ENCODE results near the gene PRDM16. TPM values are rescaled to one million over a fixed set of nuclear protein-coding genes. Genes with fewer than 3 reads are reported as not detected.

PRDM16 gene
- total RNA-seq, 2 donors from 2014 or later = 0.79 to 6.1 TPM

DNA sequence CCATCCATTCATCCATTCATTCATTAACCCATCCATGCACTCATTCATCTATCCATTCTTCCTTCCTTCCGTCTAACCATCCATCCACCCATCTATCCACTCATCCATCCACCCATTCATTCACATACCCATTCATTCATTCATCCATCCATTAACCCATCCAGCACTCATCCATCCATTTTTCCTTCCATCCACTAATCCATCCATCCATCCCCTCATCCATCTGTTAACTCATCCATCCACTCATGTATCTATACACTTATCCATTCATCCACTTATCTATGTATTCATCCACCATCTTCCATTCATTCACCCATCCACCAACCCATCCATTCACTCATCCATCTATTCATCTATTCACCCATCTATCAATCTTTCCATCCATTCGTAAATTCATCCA is 107.8 kb downstream of the PRDM16 start:
- intact Hi-C loops (cut with DNase I) = no loop called here
- no peaks in the 10 kb centered on the region for H3K27me3 ChIP-seq
- no peaks in the 10 kb centered on the region for H3K4me1 ChIP-seq
- H3K9me3 ChIP-seq = no peaks in the 10 kb centered on the region
- DNase-seq = no peak
- H3K27ac ChIP-seq = no peak overlapping the region
- no peak overlapping the region for H3K4me3 ChIP-seq
- no peak overlapping the region for H3K9ac ChIP-seq (ENCODE audit: low read depth in 2 of 2, low read length in 2 of 2)
- TF ChIP-seq, protein P1, sequence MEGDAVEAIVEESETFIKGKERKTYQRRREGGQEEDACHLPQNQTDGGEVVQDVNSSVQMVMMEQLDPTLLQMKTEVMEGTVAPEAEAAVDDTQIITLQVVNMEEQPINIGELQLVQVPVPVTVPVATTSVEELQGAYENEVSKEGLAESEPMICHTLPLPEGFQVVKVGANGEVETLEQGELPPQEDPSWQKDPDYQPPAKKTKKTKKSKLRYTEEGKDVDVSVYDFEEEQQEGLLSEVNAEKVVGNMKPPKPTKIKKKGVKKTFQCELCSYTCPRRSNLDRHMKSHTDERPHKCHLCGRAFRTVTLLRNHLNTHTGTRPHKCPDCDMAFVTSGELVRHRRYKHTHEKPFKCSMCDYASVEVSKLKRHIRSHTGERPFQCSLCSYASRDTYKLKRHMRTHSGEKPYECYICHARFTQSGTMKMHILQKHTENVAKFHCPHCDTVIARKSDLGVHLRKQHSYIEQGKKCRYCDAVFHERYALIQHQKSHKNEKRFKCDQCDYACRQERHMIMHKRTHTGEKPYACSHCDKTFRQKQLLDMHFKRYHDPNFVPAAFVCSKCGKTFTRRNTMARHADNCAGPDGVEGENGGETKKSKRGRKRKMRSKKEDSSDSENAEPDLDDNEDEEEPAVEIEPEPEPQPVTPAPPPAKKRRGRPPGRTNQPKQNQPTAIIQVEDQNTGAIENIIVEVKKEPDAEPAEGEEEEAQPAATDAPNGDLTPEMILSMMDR (IDR thresholded peaks at IDR 0.05) = no peak
- H3K36me3 ChIP-seq = no peaks in the 10 kb centered on the region

DNA sequence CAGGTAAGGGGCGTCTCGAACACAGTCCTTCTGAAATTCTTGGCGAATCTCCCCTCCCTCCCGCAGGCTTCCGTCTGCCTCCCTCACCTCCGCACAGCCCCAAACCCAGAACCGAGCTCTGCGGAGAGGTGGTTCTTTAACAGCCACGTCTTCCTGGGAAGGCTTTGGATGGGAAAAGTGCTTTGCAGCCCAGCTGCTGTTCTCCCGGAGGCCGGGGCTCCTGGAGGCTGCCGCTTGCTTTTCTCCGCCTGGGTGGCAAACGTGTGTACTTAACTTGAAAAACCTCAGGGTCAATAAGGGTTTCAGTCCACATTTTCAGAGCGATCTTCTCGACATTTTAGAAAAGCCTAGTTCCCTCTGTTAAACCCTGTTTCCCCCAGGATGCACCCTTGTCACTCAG is 109.3 kb downstream of the PRDM16 start:
- no peaks in the 10 kb centered on the region for H3K9me3 ChIP-seq
- no peak overlapping the region for H3K4me3 ChIP-seq
- no peak overlapping the region for H3K9ac ChIP-seq (ENCODE audit: low read depth in 2 of 2, low read length in 2 of 2)
- no peaks in the 10 kb centered on the region for H3K27me3 ChIP-seq
- H3K4me1 ChIP-seq = no peaks in the 10 kb centered on the region
- no peak overlapping the region for H3K27ac ChIP-seq
- no peaks in the 10 kb centered on the region for H3K36me3 ChIP-seq
- intact Hi-C loops (cut with DNase I) = no loop called here
- TF ChIP-seq, protein P1 (IDR thresholded peaks at IDR 0.05) = no peak
- no peak for DNase-seq

DNA sequence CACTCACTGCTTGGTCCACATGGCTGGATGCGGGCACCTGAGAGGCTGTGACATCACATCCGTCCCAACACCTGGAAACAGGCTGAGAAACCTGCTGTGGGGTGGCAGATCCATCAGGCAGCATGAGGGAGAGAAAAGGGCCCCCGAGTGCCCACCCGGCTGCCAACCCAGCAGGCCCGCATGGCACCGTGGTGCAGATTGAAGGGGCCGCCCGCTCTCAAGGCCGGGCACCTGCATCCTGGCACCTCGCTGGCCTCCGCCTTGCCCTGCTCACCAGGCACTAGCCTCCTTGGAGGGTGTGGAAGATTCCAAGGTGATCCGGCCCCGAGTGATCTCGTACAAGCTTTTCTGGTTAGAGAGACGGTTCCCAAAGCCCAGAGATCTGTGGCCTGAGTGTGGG is 110.5 kb downstream of the PRDM16 start:
- Histone ChIP-seq H3K9me3 (no peaks in the 10 kb centered on the region), H3K27me3 (no peaks in the 10 kb centered on the region), H3K27ac (no peak overlapping the region), H3K36me3 (no peaks in the 10 kb centered on the region), H3K4me1 (no peaks in the 10 kb centered on the region), H3K4me3 (no peak overlapping the region), H3K9ac (ENCODE audit: low read depth in 2 of 2, low read length in 2 of 2) (no peak overlapping the region)
- no peak for DNase-seq
- TF ChIP-seq, protein P1 (IDR thresholded peaks at IDR 0.05) = no peak
- intact Hi-C loops (cut with DNase I) = no loop called here

DNA sequence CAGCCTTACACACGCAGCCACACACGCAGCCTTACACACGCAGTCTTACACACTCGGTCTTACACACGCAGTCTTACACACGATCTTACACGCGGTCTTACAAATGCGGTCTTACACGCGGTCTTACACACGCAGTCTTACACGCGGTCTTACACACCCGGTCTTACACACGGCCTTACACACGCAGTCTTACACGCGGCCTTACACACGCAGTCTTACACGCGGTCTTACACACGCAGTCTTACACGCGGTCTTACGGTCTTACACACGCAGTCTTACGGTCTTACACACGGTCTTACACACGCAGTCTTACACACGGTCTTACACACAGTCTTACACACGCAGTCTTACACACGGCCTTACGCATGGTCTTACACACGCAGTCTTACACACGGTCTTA is 111.9 kb downstream of the PRDM16 start:
- no peak overlapping the region for H3K9ac ChIP-seq (ENCODE audit: low read depth in 2 of 2, low read length in 2 of 2)
- no peaks in the 10 kb centered on the region for H3K27me3 ChIP-seq
- H3K4me3 ChIP-seq = no peak overlapping the region
- DNase-seq = no peak
- intact Hi-C loops (cut with DNase I) = no loop called here
- H3K4me1 ChIP-seq = no peaks in the 10 kb centered on the region
- H3K36me3 ChIP-seq = no peaks in the 10 kb centered on the region
- H3K27ac ChIP-seq = no peak overlapping the region
- TF ChIP-seq, protein P1 (IDR thresholded peaks at IDR 0.05) = no peak
- no peaks in the 10 kb centered on the region for H3K9me3 ChIP-seq

DNA sequence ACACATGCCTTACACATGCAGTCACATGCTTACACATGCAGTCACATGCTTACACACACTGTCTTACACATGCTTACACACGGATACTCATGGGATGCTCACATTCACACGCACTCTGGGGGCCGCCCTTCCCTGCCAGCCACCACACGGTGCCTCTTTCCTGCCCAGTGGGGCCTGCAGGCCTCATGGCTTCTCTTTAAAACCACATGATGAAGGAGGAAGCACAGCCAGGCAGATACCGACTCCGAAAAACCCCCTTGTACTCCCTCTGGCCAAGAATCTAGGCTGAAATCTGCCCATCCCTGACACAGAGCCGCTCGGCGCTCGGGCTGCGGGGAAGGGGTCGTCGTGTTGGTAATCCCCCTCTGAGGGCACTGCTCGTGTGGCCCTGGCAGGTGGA is 113.0 kb downstream of the PRDM16 start:
- intact Hi-C loops (cut with DNase I) = no loop called here
- no peaks in the 10 kb centered on the region for H3K9me3 ChIP-seq
- TF ChIP-seq, protein P1 (IDR thresholded peaks at IDR 0.05) = no peak
- no peaks in the 10 kb centered on the region for H3K4me1 ChIP-seq
- no peak overlapping the region for H3K9ac ChIP-seq (ENCODE audit: low read depth in 2 of 2, low read length in 2 of 2)
- no peak overlapping the region for H3K27ac ChIP-seq
- H3K36me3 ChIP-seq = no peaks in the 10 kb centered on the region
- no peaks in the 10 kb centered on the region for H3K27me3 ChIP-seq
- DNase-seq = no peak
- no peak overlapping the region for H3K4me3 ChIP-seq

DNA sequence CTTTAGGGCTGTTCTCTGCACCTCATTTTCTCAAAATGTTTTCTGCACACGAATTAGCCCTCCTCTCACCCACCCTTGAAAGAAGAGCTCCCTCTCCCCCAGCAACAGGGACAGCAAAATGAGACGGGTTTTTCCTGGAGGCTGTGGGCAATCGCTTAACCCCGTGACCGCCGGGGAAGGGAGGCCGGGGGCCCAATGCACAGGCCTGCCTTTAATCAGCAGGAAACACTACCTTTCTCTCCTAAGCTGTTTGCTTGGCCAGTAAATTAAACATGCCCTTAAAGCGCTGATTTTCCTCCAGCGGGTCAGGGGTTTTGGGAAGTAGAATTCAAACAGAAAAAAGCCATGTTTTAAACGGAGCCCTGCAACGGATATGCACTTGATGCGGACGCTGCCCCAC is 114.4 kb downstream of the PRDM16 start:
- Histone ChIP-seq H3K27ac (no peak overlapping the region), H3K9me3 (no peaks in the 10 kb centered on the region), H3K27me3 (no peaks in the 10 kb centered on the region), H3K9ac (ENCODE audit: low read depth in 2 of 2, low read length in 2 of 2) (no peak overlapping the region), H3K36me3 (no peaks in the 10 kb centered on the region), H3K4me1 (no peaks in the 10 kb centered on the region), H3K4me3 (no peak overlapping the region)
- no peak for DNase-seq
- intact Hi-C loops (cut with DNase I) = no loop called here
- TF ChIP-seq, protein P1 (IDR thresholded peaks at IDR 0.05) = no peak

Data from colonic mucosa (tissue), 4 donors.